Nephron progenitor cell (in vitro differentiated cells): ENCODE results near the gene VPS4B.
"Not testable (repeated sequence)": the region's sequence is repeated elsewhere in the genome, so short reads cannot be mapped to it uniquely, and the experiment has no call there.

Source experiments
- DNase-seq: peaks from one replicate; pipeline ENCODE4 v3.0.0; 2021
- H3K27ac Mint-ChIP-seq: 2 replicates; pipeline ENCODE4 v1.8.0; 2021; ENCODE audit warnings: mild to moderate bottlenecking, moderate library complexity, mixed read lengths
- H3K27me3 Mint-ChIP-seq: 2 replicates; pipeline ENCODE4 v1.8.0; 2021; ENCODE audit warnings: mild to moderate bottlenecking, low read depth, mixed read lengths; ENCODE audit not compliant: poor library complexity
- H3K36me3 Mint-ChIP-seq: 2 replicates; pipeline ENCODE4 v1.8.0; 2021; ENCODE audit warnings: low read depth, mixed read lengths
- H3K4me1 Mint-ChIP-seq: 2 replicates; pipeline ENCODE4 v1.8.0; 2021; ENCODE audit warnings: mixed read lengths
- H3K4me3 Mint-ChIP-seq: 2 replicates; pipeline ENCODE4 v1.8.0; 2021; ENCODE audit warnings: mild to moderate bottlenecking, moderate library complexity, mixed read lengths
- H3K9me3 Mint-ChIP-seq: 2 replicates; pipeline ENCODE4 v1.8.0; 2021; ENCODE audit warnings: mild to moderate bottlenecking, moderate library complexity, mixed read lengths
- CTCF ChIP-seq: fragments of 200-600 bp; sonication (generic); IDR thresholded peaks from 2 replicates; pipeline ENCODE4 v1.5.0; 2021; ENCODE audit warnings: antibody characterized with exemption

VPS4B gene

GRCh38 chr18:63460414-63460813, 38.1 kb upstream of the VPS4B start:
- no peaks in the 10 kb centered on the region for H3K4me1 Mint-ChIP-seq
- no peaks in the 10 kb centered on the region for H3K36me3 Mint-ChIP-seq
- H3K9me3 Mint-ChIP-seq: no peaks in the 10 kb centered on the region
- no peak for DNase-seq
- H3K4me3 Mint-ChIP-seq: no peak overlapping the region
- no peak overlapping the region for H3K27ac Mint-ChIP-seq
- peaks cover 3% of the 10 kb centered on the region for H3K27me3 Mint-ChIP-seq
- TF ChIP-seq CTCF: no peak

GRCh38 chr18:63457977-63458376, 35.7 kb upstream of the VPS4B start:
- Mint-ChIP-seq H3K27me3 (peaks cover 3% of the 10 kb centered on the region), H3K27ac (no peak overlapping the region), H3K4me3 (no peak overlapping the region), H3K4me1 (peaks cover 9% of the 10 kb centered on the region), H3K9me3 (peaks cover 5% of the 10 kb centered on the region), H3K36me3 (no peaks in the 10 kb centered on the region)
- no peak for DNase-seq
- no peak for TF ChIP-seq CTCF

GRCh38 chr18:63454497-63454896, 32.2 kb upstream of the VPS4B start:
- peaks cover 16% of the 10 kb centered on the region for H3K9me3 Mint-ChIP-seq
- TF ChIP-seq CTCF: no peak
- H3K36me3 Mint-ChIP-seq: no peaks in the 10 kb centered on the region
- DNase-seq: no peak
- H3K4me3 Mint-ChIP-seq: no peak overlapping the region
- peaks cover 28% of the 10 kb centered on the region for H3K4me1 Mint-ChIP-seq
- peaks cover 3% of the 10 kb centered on the region for H3K27me3 Mint-ChIP-seq
- H3K27ac Mint-ChIP-seq: no peak overlapping the region

- not testable (repeated sequence) for H3K27me3 Mint-ChIP-seq, H3K36me3 Mint-ChIP-seq, DNase-seq, H3K4me3 Mint-ChIP-seq
- peak overlapping the region; percentile 91 for H3K27ac Mint-ChIP-seq
- peaks cover 28% of the 10 kb centered on the region for H3K4me1 Mint-ChIP-seq
- peaks cover 16% of the 10 kb centered on the region for H3K9me3 Mint-ChIP-seq
These were observed 30.5 kb upstream of the VPS4B start for GRCh38 chr18:63452751-63453150.

- no peak for TF ChIP-seq CTCF
- H3K9me3 Mint-ChIP-seq: peaks cover 16% of the 10 kb centered on the region
- H3K27ac Mint-ChIP-seq: peak overlapping the region; percentile 91
- H3K36me3 Mint-ChIP-seq: no peaks in the 10 kb centered on the region
- peaks cover 3% of the 10 kb centered on the region for H3K27me3 Mint-ChIP-seq
- H3K4me3 Mint-ChIP-seq: no peak overlapping the region
- DNase-seq: no peak
- H3K4me1 Mint-ChIP-seq: peaks cover 28% of the 10 kb centered on the region
These were observed 29.8 kb upstream of the VPS4B start for GRCh38 chr18:63451799-63452660.

GRCh38 chr18:63449426-63449825, 27.1 kb upstream of the VPS4B start:
- Mint-ChIP-seq H3K4me1 (peaks cover 28% of the 10 kb centered on the region), H3K27ac (no peak overlapping the region), H3K9me3 (peaks cover 16% of the 10 kb centered on the region), H3K27me3 (no peaks in the 10 kb centered on the region), H3K36me3 (no peaks in the 10 kb centered on the region), H3K4me3 (no peak overlapping the region)
- no peak for DNase-seq
- TF ChIP-seq CTCF: no peak
